Endothelial cell of umbilical vein (primary cell): ENCODE data around the gene TACR1. TPM values are rescaled to one million over a fixed set of nuclear protein-coding genes. Genes with fewer than 3 reads are reported as not detected.

Experiments used
- BruUV-seq: library from RNA; stranded (reverse); fragments of 400-500 nt; replicated peaks from 2 replicates; lab custom pipeline; 2021; lab: Mats Ljungman, UMichigan
- CTCF ChIA-PET: fragments of 300-600, 350-600 bp; sonication (Branson Sonifier 250); formaldehyde crosslinking; loops from one replicate; lab custom pipeline; 2021; ENCODE audit warnings: antibody characterized with exemption, inconsistent platforms; lab: Charles Lee
- POLR2A ChIA-PET: fragments of 300-600, 350-600 bp; sonication (Branson Sonifier 250); formaldehyde crosslinking; loops from one replicate; lab custom pipeline; 2021; ENCODE audit warnings: antibody characterized with exemption, inconsistent platforms; lab: Charles Lee
- DNase-seq: peaks from one replicate; pipeline ENCODE4 v3.0.0-alpha.2; 2011; ENCODE audit warnings: low read depth, low spot score
- FAIRE-seq: peaks from 2 replicates; lab custom pipeline; 2011; peaks lifted over from hg19 to GRCh38; lab: Jason Lieb, UNC
- H2AFZ ChIP-seq: 2 replicates; pipeline ENCODE4 v1.6.0; 2012; ENCODE audit warnings: low read depth, low read length, control low read depth, inconsistent platforms
- H3K27ac ChIP-seq: 2 replicates; pipeline ENCODE4 v1.5.1; 2011; ENCODE audit warnings: low read depth, mild to moderate bottlenecking, control low read depth, low read length, moderate library complexity; ENCODE audit not compliant: insufficient read depth
- H3K27me3 ChIP-seq, 2 experiments: 2 replicates each; pipeline versions ENCODE4 v1.6.0 to v1.6.1; 2011; ENCODE audit warnings: low read length in 2 of 2, mixed read lengths in 1 of 2; ENCODE audit not compliant: control insufficient read depth in 2 of 2, insufficient read depth in 2 of 2
- H3K36me3 ChIP-seq, 2 experiments: 2 replicates in 1 of 2; 3 replicates in 1 of 2; pipeline ENCODE4 v1.5.1; 2011; ENCODE audit warnings: low read length in 2 of 2, mild to moderate bottlenecking in 1 of 2, moderate library complexity in 1 of 2; ENCODE audit not compliant: control insufficient read depth in 2 of 2, insufficient read depth in 2 of 2; ENCODE audit errors: extremely low read depth in 1 of 2
- H3K4me1 ChIP-seq: 3 replicates; pipeline ENCODE4 v1.5.1; 2011; ENCODE audit warnings: mild to moderate bottlenecking, low read length; ENCODE audit not compliant: control insufficient read depth, insufficient read depth; ENCODE audit errors: extremely low read depth
- H3K4me2 ChIP-seq: 2 replicates; pipeline ENCODE4 v1.6.1; 2011; ENCODE audit warnings: low read length, control low read depth, mixed read lengths; ENCODE audit not compliant: insufficient read depth
- H3K4me3 ChIP-seq, 3 experiments: fragments of 200-600 bp in 1 of 3; sonication (generic), shearing (Covaris generic) in 1 of 3; replicated peaks in 1 of 3; 2 replicates each; pipeline ENCODE4 v1.5.1; 2011 to 2016; ENCODE audit warnings: control low read depth in 3 of 3, low read length in 3 of 3, mild to moderate bottlenecking in 2 of 3, inconsistent platforms in 1 of 3, low read depth in 1 of 3, moderate library complexity in 1 of 3; ENCODE audit not compliant: insufficient read depth in 1 of 3
- H3K79me2 ChIP-seq: 2 replicates; pipeline ENCODE4 v1.6.0; 2012; ENCODE audit warnings: low read length, inconsistent platforms; ENCODE audit not compliant: control insufficient read depth, insufficient read depth
- H3K9ac ChIP-seq: replicated peaks from 2 replicates; pipeline ENCODE3; 2011; ENCODE audit warnings: low read length, control low read depth; ENCODE audit not compliant: insufficient read depth; ENCODE audit errors: extremely low read depth
- H3K9me1 ChIP-seq: replicated peaks from 3 replicates; pipeline ENCODE4 v1.6.0; 2011; ENCODE audit warnings: mild to moderate bottlenecking, low read length; ENCODE audit not compliant: control insufficient read depth, insufficient read depth; ENCODE audit errors: extremely low read depth
- H3K9me3 ChIP-seq: replicated peaks from 2 replicates; pipeline ENCODE4 v1.5.1; 2012; ENCODE audit warnings: low read length, inconsistent platforms; ENCODE audit not compliant: control insufficient read depth, insufficient read depth
- H4K20me1 ChIP-seq: replicated peaks from 2 replicates; pipeline ENCODE3; 2011; ENCODE audit warnings: mild to moderate bottlenecking, low read length; ENCODE audit not compliant: control insufficient read depth, insufficient read depth; ENCODE audit errors: extremely low read depth
- CTCF ChIP-seq, 2 donors: IDR thresholded peaks; 1 replicate in 1 of 2; 2 replicates in 1 of 2; pipeline ENCODE4 v1.5.1; 2011; ENCODE audit warnings: low read length in 2 of 2, mild to moderate bottlenecking in 2 of 2, moderate library complexity in 2 of 2, control low read depth in 1 of 2, inconsistent platforms in 1 of 2, low read depth in 1 of 2; ENCODE audit not compliant: insufficient read depth in 1 of 2; ENCODE audit errors: extremely low read depth in 1 of 2
- EZH2 ChIP-seq: IDR thresholded peaks from 2 replicates; pipeline ENCODE4 v1.6.1; 2012; ENCODE audit warnings: borderline replicate concordance, low read depth, mild to moderate bottlenecking, moderate library complexity, low read length, inconsistent platforms; ENCODE audit not compliant: severe bottlenecking
- FOS ChIP-seq: IDR thresholded peaks from 2 replicates; pipeline ENCODE4 v1.6.1; 2011; ENCODE audit warnings: mild to moderate bottlenecking, low read length, moderate library complexity, borderline replicate concordance; ENCODE audit not compliant: insufficient read depth
- GATA2 ChIP-seq: IDR thresholded peaks from 2 replicates; pipeline ENCODE4 v1.7.0; 2011; ENCODE audit warnings: low read depth, mild to moderate bottlenecking, moderate library complexity, mixed read lengths, low read length; ENCODE audit not compliant: insufficient read length, insufficient read depth
- JUN ChIP-seq: IDR thresholded peaks from 2 replicates; pipeline ENCODE4 v1.6.1; 2011; ENCODE audit warnings: borderline replicate concordance, low read depth; ENCODE audit not compliant: insufficient read length, insufficient read depth
- MAX ChIP-seq: IDR thresholded peaks from 2 replicates; pipeline ENCODE4 v1.6.1; 2011; ENCODE audit not compliant: insufficient read depth, insufficient read length
- MYC ChIP-seq: IDR thresholded peaks from one replicate; pipeline ENCODE4 v1.6.1; 2011; ENCODE audit warnings: mild to moderate bottlenecking, low read depth, low read length
- POLR2A ChIP-seq: IDR thresholded peaks from 2 replicates; pipeline ENCODE4 v1.6.1; 2012; ENCODE audit warnings: low read depth, mild to moderate bottlenecking, control low read depth, low read length
- POLR2AphosphoS5 ChIP-seq: IDR thresholded peaks from 2 replicates; pipeline ENCODE4 v1.6.1; 2012; ENCODE audit warnings: low read depth, mild to moderate bottlenecking, control low read depth, low read length, moderate library complexity; ENCODE audit not compliant: insufficient read depth
- dilution Hi-C: fragments of 300-500 bp; cut with MboI; formaldehyde crosslinking; loops from one replicate; pipeline ENCODE4 v1.15.0; 2019; ENCODE audit warnings: low sequenced_read_pairs; ENCODE audit not compliant: extremely low pct_ligation_motif_present
- intact Hi-C: fragments of 100-400 bp; cut with micrococcal nuclease; formaldehyde crosslinking; loops from one replicate; pipeline ENCODE4 v1.10.0; 2022
- polyA plus RNA-seq, 4 experiments: library from polyadenylated mRNA; depleted of rRNA in 3 of 4; stranded (reverse) in 3 of 4; unstranded in 1 of 4; fragments of >200 nt; gene quantifications; 2 replicates each; pipeline versions ENCODE4 v1.2.1 to v1.2.3, GENCODE V29; 2011 to 2012; ENCODE audit warnings: missing spikeins in 1 of 4
- total RNA-seq: library from RNA; stranded (reverse); gene quantifications from 2 replicates; pipeline ENCODE4 v1.2.3, GENCODE V29; 2021

The TACR1 gene
- total and polyA plus RNA-seq, 2 donors (not counting 3 experiments of a cell fraction or from before 2014, with no cell fraction given), result not detected

- Histone ChIP-seq H3K4me2 (no peak overlapping the region), H3K9ac (no peak overlapping the region), H3K9me3 (no peaks in the 10 kb centered on the region), H3K27ac (no peak overlapping the region), H3K36me3 (no peaks in the 10 kb centered on the region), H3K27me3 (peaks cover 11 to 17% of the 10 kb centered on the region in 2 experiments), H3K79me2 (no peaks in the 10 kb centered on the region), H2AFZ (no peak overlapping the region), H3K4me3 (no peak overlapping the region), H4K20me1 (no peaks in the 10 kb centered on the region), H3K9me1 (no peaks in the 10 kb centered on the region), H3K4me1 (no peaks in the 10 kb centered on the region)
- ChIA-PET CTCF (no interaction called here), POLR2A (no interaction called here)
- dilution Hi-C loops, result no loop called here
- no TSS peak for BruUV-seq
- intact Hi-C loops, result no loop called here
- FAIRE-seq (no peak), DNase-seq (no peak)
- no peak for TF ChIP-seq GATA2
- TF ChIP-seq CTCF (IDR thresholded peaks at IDR 0.05; ENCODE audit: extremely low read depth in 1 of 2, insufficient read depth in 1 of 2, low read depth in 1 of 2, low read length in 2 of 2), result no peak
- TF ChIP-seq FOS, result no peak
- TF ChIP-seq MYC, result no peak
- no peak for TF ChIP-seq EZH2
- no peak for TF ChIP-seq JUN
- no peak for TF ChIP-seq POLR2AphosphoS5
- TF ChIP-seq POLR2A, result no peak
- no peak for TF ChIP-seq MAX
Measured at GRCh38 chr2:75192496-75192895, 6.8 kb downstream of the TACR1 start.
